ENCODE measurements around the gene SH2B3.
"Not testable (repeated sequence)": the region's sequence is repeated elsewhere in the genome, so short reads cannot be mapped to it uniquely, and the experiment has no call there.

SH2B3 gene

GRCh38 chr12:111387747-111388323 is 17.9 kb upstream of the SH2B3 start:
- DNase-seq, result no peak

GRCh38 chr12:111389635-111390034 is 16.1 kb upstream of the SH2B3 start:
- no peak for DNase-seq

- no peak for DNase-seq
Observed at GRCh38 chr12:111390910-111391309, 14.8 kb upstream of the SH2B3 start.

- DNase-seq, result no peak
Observed at GRCh38 chr12:111393700-111394300, 11.9 kb upstream of the SH2B3 start.

- DNase-seq, result no peak
Observed at GRCh38 chr12:111394480-111394879, 11.2 kb upstream of the SH2B3 start.

- DNase-seq, result no peak
Observed at GRCh38 chr12:111395336-111396187, 10.2 kb upstream of the SH2B3 start.

GRCh38 chr12:111396271-111396670 is 9.5 kb upstream of the SH2B3 start:
- not testable (repeated sequence) for DNase-seq

- DNase-seq, result peak; percentile 82
Observed at GRCh38 chr12:111396726-111397445, 8.8 kb upstream of the SH2B3 start.

- no peak for DNase-seq
Observed at GRCh38 chr12:111398530-111398929, 7.2 kb upstream of the SH2B3 start.

- not testable (repeated sequence) for DNase-seq
Observed at GRCh38 chr12:111399741-111400404, 5.8 kb upstream of the SH2B3 start.

GRCh38 chr12:111401167-111401605 is 4.5 kb upstream of the SH2B3 start:
- no peak for DNase-seq

GRCh38 chr12:111402490-111402824 is 3.3 kb upstream of the SH2B3 start:
- DNase-seq, result not testable (repeated sequence)

- DNase-seq, result peak; percentile 62
Observed at GRCh38 chr12:111404362-111405148, 1.2 kb upstream of the SH2B3 start.

- DNase-seq, result peak; percentile 96
Observed at GRCh38 chr12:111405149-111405858, 419 bp upstream of the SH2B3 start.

GRCh38 chr12:111406474-111407376 is 1.0 kb downstream of the SH2B3 start:
- no peak for DNase-seq

- no peak for DNase-seq
Observed at GRCh38 chr12:111407377-111408115, 1.8 kb downstream of the SH2B3 start.

GRCh38 chr12:111408116-111408440 is 2.4 kb downstream of the SH2B3 start:
- DNase-seq, result no peak

GRCh38 chr12:111408686-111409402 is 3.1 kb downstream of the SH2B3 start:
- no peak for DNase-seq

GRCh38 chr12:111409403-111409779 is 3.7 kb downstream of the SH2B3 start:
- DNase-seq, result no peak

All from activated CD4-positive, alpha-beta T cell treated with anti-CD3 and anti-CD28 coated beads for 1 hour (primary cell).